ENCODE measurements around the gene CTSK.

The CTSK gene

DNA sequence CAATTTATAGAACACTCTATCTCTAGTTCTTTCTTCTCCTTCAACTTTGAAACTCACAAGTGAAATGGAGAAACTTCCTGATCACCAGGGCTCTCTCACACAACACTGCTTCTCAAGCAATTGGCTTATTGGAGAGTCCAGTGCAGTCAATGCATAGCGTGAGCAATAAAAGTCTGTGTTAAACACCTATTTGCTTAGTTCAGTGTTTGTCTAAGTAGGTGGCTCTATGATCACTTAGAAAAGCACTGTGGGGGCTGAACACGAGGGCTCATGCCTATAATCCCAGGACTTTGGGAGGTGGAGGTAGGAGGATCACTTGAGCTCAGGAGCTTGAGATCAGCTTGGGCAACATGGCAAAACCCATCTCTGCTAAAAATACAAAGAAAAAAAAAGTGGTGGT lies 54.6 kb downstream of the CTSK start:
- no peak for DNase-seq

DNA sequence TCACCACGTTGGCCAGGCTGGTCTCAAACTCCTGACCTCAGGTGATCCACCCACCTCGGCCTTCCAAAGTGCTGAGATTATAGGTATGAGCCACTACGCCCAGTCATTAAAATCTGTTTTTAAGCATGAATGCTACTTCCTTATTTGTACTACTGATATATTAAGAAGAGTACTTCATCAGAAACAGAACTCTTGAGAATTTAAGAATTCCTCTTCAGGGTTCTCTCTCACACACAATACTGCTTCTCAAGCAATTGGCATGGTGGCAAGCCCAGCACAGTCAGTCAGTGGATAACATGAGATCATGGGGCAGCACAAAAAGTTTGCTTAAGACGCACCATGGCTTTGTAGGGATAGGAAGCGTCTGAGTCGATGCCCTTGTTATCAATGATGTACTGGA lies 56.6 kb downstream of the CTSK start:
- no peak for DNase-seq

DNA sequence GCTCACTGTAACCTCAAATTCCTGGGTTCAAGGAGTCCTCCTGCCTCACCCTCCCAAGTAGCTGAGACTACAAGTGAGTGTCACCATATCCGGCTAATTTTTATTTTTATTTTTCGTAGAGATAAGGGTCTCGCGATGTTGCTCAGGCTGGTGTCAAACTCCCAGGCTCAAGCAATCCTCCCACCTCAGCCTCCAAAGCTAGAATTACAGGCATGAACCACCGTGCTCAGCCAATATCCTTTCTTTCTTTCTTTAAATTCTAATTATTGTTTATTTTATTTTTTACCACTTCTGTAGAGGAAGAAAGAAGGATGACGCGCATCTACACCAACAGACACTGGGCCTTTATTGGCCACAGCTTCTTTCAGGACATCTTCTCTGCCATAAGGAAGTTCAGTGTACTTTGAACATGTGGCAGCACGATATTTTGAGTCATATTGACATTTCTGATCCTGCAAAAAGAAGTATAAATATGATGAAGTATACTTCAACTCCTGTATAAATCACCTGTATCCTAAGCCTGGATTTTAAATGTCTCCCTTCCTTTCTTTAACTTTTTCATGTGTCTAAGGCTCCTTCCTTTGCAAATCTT lies 58.2 kb downstream of the CTSK start:
- no peak for DNase-seq

DNA sequence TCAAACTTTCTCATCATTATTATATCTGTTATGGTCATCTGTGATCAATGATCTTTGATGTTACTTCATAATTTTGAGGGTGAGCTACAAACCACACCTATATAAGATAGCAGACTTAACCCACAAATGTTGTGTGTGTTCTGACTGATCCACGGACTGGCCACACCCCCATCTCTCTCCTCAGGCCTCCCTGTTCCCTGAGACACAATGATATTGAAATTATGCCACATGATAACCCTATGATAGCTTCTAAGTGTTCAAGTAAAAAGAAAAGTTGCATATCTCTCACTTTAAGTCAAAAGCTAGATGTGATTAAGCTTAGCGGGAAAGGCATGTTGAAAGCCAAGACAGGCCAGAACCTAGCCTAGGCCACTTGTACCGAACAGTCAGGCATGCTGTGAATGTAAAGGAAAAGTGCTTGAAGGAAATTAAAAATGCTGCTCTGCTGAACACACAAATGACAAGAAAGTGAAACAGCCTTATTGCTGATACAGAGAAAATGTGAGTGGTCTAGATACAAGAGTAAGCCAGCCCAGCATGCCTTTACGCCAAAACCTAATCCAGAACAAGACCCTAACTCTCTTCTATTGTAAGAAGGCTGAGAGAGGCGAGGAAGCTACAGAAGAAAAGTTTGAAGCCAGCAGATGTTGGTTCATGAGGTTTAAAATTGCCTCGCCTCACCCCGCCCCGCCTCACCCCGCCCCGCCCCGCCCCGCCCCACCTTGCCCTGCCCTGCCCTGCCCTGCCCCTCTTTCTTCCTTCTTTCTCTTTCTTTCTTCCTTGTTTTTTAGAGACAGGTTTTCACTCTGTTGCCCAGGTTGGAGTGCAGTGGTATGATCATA lies 59.0 kb downstream of the CTSK start:
- no peak for DNase-seq
